ENCODE results near the gene CDHR3. TPM values are rescaled to one million over a fixed set of nuclear protein-coding genes. Genes with fewer than 3 reads are reported as not detected.
"Not testable (repeated sequence)": the region's sequence is repeated elsewhere in the genome, so short reads cannot be mapped to it uniquely, and the experiment has no call there.

The CDHR3 gene
- total RNA-seq, 4 donors from 2014 or later, result 4.3 to 29.5 (median 27.0) TPM

GRCh38 chr7:105943486-105943885, 19.6 kb upstream of the CDHR3 start:
- Histone ChIP-seq H3K36me3 (no peaks in the 10 kb centered on the region), H3K27me3 (no peaks in the 10 kb centered on the region), H3K27ac (no peak overlapping the region), H3K4me3 (no peak overlapping the region), H3K9me3 (no peaks in the 10 kb centered on the region), H3K4me1 (no peaks in the 10 kb centered on the region)
- no peak for ATAC-seq
- TF ChIP-seq POLR2A (IDR thresholded peaks at IDR 0.05), result no peak
- no peak for TF ChIP-seq POLR2AphosphoS5 (IDR thresholded peaks at IDR 0.05)
- TF ChIP-seq CTCF (IDR thresholded peaks at IDR 0.05), result no peak
- TF ChIP-seq EP300 (IDR thresholded peaks at IDR 0.05), result no peak
- 83 to 90% methylated on average over 1 to 2 of the region's 2 CpGs for WGBS, 2 donors (ENCODE audit: low coverage in 1 of 2)

- WGBS, 2 donors (ENCODE audit: low coverage in 1 of 2), result 97% methylated on average over 3 of the region's 9 CpGs; no CpG with 5 or more reads in 1 of the 2 donors
- Histone ChIP-seq H3K4me1 (no peaks in the 10 kb centered on the region), H3K9me3 (no peaks in the 10 kb centered on the region), H3K27ac (no peak overlapping the region), H3K36me3 (no peaks in the 10 kb centered on the region), H3K27me3 (no peaks in the 10 kb centered on the region), H3K4me3 (no peak overlapping the region)
- no peak for TF ChIP-seq CTCF (IDR thresholded peaks at IDR 0.05)
- TF ChIP-seq POLR2A (IDR thresholded peaks at IDR 0.05), result no peak
- TF ChIP-seq EP300 (IDR thresholded peaks at IDR 0.05), result no peak
- no peak for TF ChIP-seq POLR2AphosphoS5 (IDR thresholded peaks at IDR 0.05)
- no peak for ATAC-seq
Measured at GRCh38 chr7:105945848-105946247, 17.2 kb upstream of the CDHR3 start.

GRCh38 chr7:105951597-105951996, 11.5 kb upstream of the CDHR3 start:
- Histone ChIP-seq H3K27ac (no peak overlapping the region), H3K27me3 (no peaks in the 10 kb centered on the region), H3K9me3 (peaks cover 0 to 25% (median 0%) of the 10 kb centered on the region in 3 donors), H3K36me3 (no peaks in the 10 kb centered on the region), H3K4me1 (no peaks in the 10 kb centered on the region), H3K4me3 (no peak overlapping the region)
- TF ChIP-seq CTCF (IDR thresholded peaks at IDR 0.05), result no peak
- TF ChIP-seq POLR2A (IDR thresholded peaks at IDR 0.05), result no peak
- no peak for TF ChIP-seq POLR2AphosphoS5 (IDR thresholded peaks at IDR 0.05)
- WGBS, 2 donors (ENCODE audit: low coverage in 1 of 2), result 83 to 100% methylated on average over 2 of the region's 2 CpGs
- ATAC-seq, result no peak

- Histone ChIP-seq H3K27ac (no peak overlapping the region), H3K4me3 (no peak overlapping the region), H3K4me1 (no peaks in the 10 kb centered on the region), H3K9me3 (peaks cover 0 to 25% (median 0%) of the 10 kb centered on the region in 3 donors), H3K27me3 (no peaks in the 10 kb centered on the region), H3K36me3 (no peaks in the 10 kb centered on the region)
- TF ChIP-seq CTCF (IDR thresholded peaks at IDR 0.05) (no peak), POLR2A (IDR thresholded peaks at IDR 0.05) (no peak), POLR2AphosphoS5 (IDR thresholded peaks at IDR 0.05) (no peak), EP300 (IDR thresholded peaks at IDR 0.05) (no peak)
- ATAC-seq, result no peak
- WGBS, 2 donors (ENCODE audit: low coverage in 1 of 2), result 68% methylated on average over 5 of the region's 15 CpGs; no CpG with 5 or more reads in 1 of the 2 donors
Measured at GRCh38 chr7:105952917-105953595, 10.0 kb upstream of the CDHR3 start.

GRCh38 chr7:105954711-105955110, 8.4 kb upstream of the CDHR3 start:
- Histone ChIP-seq H3K36me3 (no peaks in the 10 kb centered on the region), H3K4me1 (no peaks in the 10 kb centered on the region), H3K4me3 (no peak overlapping the region), H3K27ac (no peak overlapping the region), H3K9me3 (peaks cover 0 to 25% (median 0%) of the 10 kb centered on the region in 3 donors), H3K27me3 (no peaks in the 10 kb centered on the region)
- TF ChIP-seq EP300 (IDR thresholded peaks at IDR 0.05) (no peak), POLR2A (IDR thresholded peaks at IDR 0.05) (no peak), POLR2AphosphoS5 (IDR thresholded peaks at IDR 0.05) (no peak), CTCF (IDR thresholded peaks at IDR 0.05) (no peak)
- WGBS, 2 donors (ENCODE audit: low coverage in 1 of 2), result no CpG with 5 or more reads among the region's 3 CpGs
- no peak for ATAC-seq

GRCh38 chr7:105955651-105956466, 7.2 kb upstream of the CDHR3 start:
- not testable (repeated sequence) for H3K27me3 ChIP-seq, H3K4me1 ChIP-seq, H3K27ac ChIP-seq, ATAC-seq, H3K36me3 ChIP-seq, H3K4me3 ChIP-seq
- 40 to 83% methylated on average over 2 to 6 of the region's 52 CpGs for WGBS, 2 donors (ENCODE audit: low coverage in 1 of 2)
- peaks cover 0 to 25% (median 0%) of the 10 kb centered on the region in 3 donors for H3K9me3 ChIP-seq

Data from gastroesophageal sphincter (tissue), 4 donors.